NCI-H2029 (cell line): Measurements from ENCODE around the gene C16orf87.
A peak's percentile ranks its signal among the peaks of the same experiment; 100 is the strongest.

Experiments used
- DNase-seq: peaks from one replicate; lab custom pipeline; 2025; lab: John Stamatoyannopoulos, UW

C16orf87 gene

GRCh38 chr16:46757339-46758050, 73.5 kb downstream of the C16orf87 start:
- DNase-seq, result peak; percentile 7

DNA sequence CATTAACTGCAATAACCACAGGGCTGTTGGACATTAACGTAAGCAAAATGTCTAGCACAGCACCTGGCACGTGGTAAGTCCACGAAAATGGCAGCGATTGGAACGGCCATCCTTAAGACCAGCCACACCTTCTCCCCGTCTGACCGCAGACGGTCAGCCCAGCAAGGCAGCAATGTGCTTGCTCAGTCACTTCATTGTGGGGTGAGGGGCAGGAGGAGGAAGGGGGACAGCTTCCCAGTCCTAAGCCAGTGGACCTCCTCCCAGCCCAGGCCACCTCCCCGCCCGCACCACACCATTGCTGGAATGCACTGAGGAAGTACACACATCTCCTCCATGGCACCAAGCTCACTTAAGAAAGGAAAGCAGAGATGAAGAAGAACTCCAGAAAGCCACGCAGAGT, 74.2 kb downstream of the C16orf87 start:
- no peak for DNase-seq

GRCh38 chr16:46753015-46753414, 78.0 kb downstream of the C16orf87 start:
- DNase-seq, result no peak

DNA sequence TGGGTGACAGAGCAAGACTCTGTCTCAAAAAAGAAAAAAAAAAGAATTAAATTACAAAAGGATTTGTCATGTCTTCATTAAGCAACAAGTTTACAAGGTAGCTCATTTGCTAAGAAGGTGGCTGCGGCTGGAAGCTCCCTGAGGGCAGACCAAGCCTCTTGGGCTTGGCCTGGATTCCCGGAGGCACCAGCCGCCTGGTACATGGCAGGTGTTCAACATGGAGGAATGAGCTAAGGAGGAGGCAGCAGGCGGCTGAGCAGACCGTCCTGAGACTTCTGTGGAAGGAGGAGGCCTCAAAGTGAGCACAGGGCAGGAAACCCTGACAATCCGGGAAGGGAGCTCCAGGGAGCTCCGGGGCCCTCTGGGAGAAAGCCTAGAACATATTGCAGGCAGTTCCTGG, 79.6 kb downstream of the C16orf87 start:
- DNase-seq, result no peak

DNA sequence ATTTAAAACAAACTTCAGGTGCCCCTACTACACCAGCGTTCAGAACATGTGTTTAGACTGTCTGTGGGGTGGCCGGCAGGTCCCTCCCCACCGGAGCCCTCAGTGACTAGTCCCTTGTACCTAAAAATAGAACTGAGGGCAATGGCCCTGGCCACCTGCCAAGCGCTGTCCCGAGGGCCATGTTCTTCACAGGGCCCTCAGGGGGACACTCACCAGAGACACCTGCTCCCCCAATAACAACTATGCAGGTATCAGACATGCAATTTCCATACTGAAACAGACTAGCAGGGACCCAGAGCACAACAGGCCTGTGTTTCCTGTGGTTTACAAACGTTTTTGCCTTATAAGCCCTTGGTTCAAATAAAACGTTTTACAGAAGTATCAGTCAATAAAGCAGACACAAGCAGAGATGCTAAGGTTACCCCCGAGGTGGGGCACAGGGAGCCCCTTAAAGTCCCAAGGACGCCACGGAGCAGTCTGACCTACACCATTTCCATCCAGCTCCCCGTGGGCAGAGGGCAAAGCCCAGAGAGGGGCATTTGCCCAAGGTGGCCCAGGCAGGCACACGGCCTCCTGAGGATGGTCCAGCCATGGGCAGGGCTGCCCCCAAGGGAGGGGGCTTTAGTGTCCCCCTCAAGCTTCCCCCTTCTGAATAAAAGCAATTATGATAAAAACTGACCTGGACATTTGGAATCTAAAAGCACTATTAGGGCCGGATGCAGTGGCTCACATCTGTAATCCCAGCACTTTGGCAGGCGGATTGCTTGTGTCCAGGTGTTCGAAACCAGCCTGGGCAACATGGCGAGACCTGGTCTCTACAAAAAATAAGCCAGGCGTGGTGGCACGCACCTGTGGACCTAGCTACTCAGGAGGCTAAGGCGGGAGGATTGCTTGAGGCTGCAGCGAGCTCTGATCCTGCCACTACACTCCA, 81.9 kb downstream of the C16orf87 start:
- no peak for DNase-seq

- DNase-seq, result no peak
Measured at GRCh38 chr16:46747777-46748651, 83.0 kb downstream of the C16orf87 start, which contains the start of gene MYLK3. Gene MYLK3, minus strand, starts transcription at chr16:46748344. Its CDS starts 151 bp downstream, at chr16:46748193.

GRCh38 chr16:46746821-46747776, 83.9 kb downstream of the C16orf87 start:
- DNase-seq, result no peak
